ENCODE data around the gene PPFIA3. TPM values are rescaled to one million over a fixed set of nuclear protein-coding genes. Genes with fewer than 3 reads are reported as not detected.
A peak's percentile ranks its signal among the peaks of the same experiment; 100 is the strongest.

Gene PPFIA3
- total and polyA plus RNA-seq, 2 donors, result 5.2 to 12.2 TPM

DNA sequence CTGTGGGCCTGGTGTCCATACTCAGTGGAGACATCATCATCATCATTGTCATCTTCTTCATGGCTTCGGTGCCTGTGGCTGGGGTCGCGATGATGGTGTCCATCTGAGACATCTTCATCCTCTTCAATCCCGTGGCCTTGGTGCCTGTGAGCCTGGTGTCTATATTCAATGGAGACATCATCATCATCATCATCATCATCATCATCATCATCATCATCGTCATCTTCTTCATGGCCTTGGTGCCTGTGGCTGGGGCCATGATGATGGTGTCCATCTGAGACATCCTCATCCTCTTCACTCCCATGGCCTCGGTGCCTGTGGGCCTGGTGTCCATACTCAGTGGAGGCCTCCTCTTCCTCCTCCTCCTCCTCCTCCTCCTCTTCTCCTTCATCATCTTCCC, 34.9 kb downstream of the PPFIA3 start:
- DNase-seq (ENCODE audit: extremely low spot score), result no peak
- no peaks in the 10 kb centered on the region for H3K4me1 ChIP-seq (ENCODE audit: insufficient read depth)
- no peaks in the 10 kb centered on the region for H3K36me3 ChIP-seq (ENCODE audit: insufficient read depth)
- no peak overlapping the region for H3K27ac ChIP-seq (ENCODE audit: low read depth)
- no peak overlapping the region for H3K4me3 ChIP-seq (ENCODE audit: low read depth, low read length)
- 98% methylated on average over 6 of the region's 6 CpGs for WGBS

- Histone ChIP-seq H3K27ac (ENCODE audit: low read depth) (no peak within 1 kb of the TSS), H3K36me3 (ENCODE audit: insufficient read depth) (no peaks in the 10 kb centered on the region), H3K4me1 (ENCODE audit: insufficient read depth) (no peaks in the 10 kb centered on the region), H3K4me3 (ENCODE audit: low read depth, low read length) (no peak within 1 kb of the TSS)
- no peak for DNase-seq (ENCODE audit: extremely low spot score)
- 46% methylated on average over 19 of the region's 19 CpGs for WGBS
Observed at GRCh38 chr19:49155005-49155819, 35.9 kb downstream of the PPFIA3 start, which contains the start of gene HRC. HRC (minus strand) TSS chr19:49155396; CDS start chr19:49155237, 159 bp downstream.

DNA sequence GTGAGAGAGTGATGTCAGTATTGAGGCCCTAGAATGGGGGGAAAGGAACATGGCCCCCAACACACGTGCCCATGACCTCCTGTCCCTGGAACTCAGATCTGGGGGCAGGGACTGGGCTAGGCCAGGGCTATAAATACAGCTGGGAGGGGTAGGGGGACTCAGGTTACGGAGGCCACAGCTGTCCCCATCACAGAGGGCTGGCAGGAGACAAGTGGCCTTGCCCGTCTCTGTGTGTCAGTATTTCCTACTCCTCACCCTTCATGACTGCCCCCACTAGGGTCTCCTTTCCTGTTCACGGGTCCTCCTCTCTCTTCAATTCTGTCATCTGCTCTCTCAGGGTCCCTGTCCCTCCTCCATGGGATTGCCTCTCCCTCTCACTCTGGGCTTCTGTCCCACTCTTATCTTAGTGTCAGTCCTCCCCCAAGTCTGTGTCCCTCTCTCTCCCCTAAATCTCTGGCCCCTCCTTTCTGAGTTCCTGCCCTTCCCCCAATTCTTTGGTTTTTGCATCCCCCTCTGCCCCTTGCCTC, 36.5 kb downstream of the PPFIA3 start:
- H3K27ac ChIP-seq (ENCODE audit: low read depth), result no peak overlapping the region
- DNase-seq (ENCODE audit: extremely low spot score), result no peak
- WGBS, result 55% methylated on average over 4 of the region's 4 CpGs
- H3K4me1 ChIP-seq (ENCODE audit: insufficient read depth), result no peaks in the 10 kb centered on the region
- H3K4me3 ChIP-seq (ENCODE audit: low read depth, low read length), result no peak overlapping the region
- H3K36me3 ChIP-seq (ENCODE audit: insufficient read depth), result no peaks in the 10 kb centered on the region

- under 1% methylated on average over 41 of the region's 41 CpGs for WGBS
- Histone ChIP-seq H3K4me1 (ENCODE audit: insufficient read depth) (no peaks in the 10 kb centered on the region), H3K27ac (ENCODE audit: low read depth) (peak within 1 kb of the TSS; percentile 82), H3K36me3 (ENCODE audit: insufficient read depth) (no peaks in the 10 kb centered on the region), H3K4me3 (ENCODE audit: low read depth, low read length) (peak within 1 kb of the TSS; percentile 67)
- peak; percentile 84 for DNase-seq (ENCODE audit: extremely low spot score)
Observed at GRCh38 chr19:49157445-49158224, 38.3 kb downstream of the PPFIA3 start, which contains the start of gene TRPM4. TRPM4 (plus strand) TSS chr19:49157792; CDS start chr19:49157867, 75 bp downstream.

- no peaks in the 10 kb centered on the region for H3K4me1 ChIP-seq (ENCODE audit: insufficient read depth)
- 92% methylated on average over 13 of the region's 13 CpGs for WGBS
- no peak overlapping the region for H3K27ac ChIP-seq (ENCODE audit: low read depth)
- H3K4me3 ChIP-seq (ENCODE audit: low read depth, low read length), result no peak overlapping the region
- H3K36me3 ChIP-seq (ENCODE audit: insufficient read depth), result no peaks in the 10 kb centered on the region
- DNase-seq (ENCODE audit: extremely low spot score), result no peak
Observed at GRCh38 chr19:49160450-49161189, 41.3 kb downstream of the PPFIA3 start.

DNA sequence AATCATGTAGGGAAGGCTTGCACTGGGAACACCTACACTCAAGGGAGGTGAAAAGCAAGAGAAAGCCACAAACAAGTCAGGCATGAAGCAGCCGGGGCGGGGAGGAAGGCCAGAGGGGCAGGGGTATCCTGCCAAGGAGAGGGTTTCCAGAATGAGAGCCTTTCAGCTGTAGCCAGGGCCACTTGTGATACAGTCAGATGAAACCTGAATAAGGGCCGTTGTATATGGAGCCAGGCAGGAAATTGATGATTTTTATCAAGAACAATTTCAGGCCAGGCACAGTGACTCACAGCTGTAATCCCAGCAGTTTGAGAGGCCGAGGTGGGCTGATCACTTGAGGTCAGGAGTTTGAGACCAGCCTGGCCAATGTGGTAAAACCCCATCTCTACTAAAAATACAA, 42.6 kb downstream of the PPFIA3 start:
- Histone ChIP-seq H3K36me3 (ENCODE audit: insufficient read depth) (no peaks in the 10 kb centered on the region), H3K4me1 (ENCODE audit: insufficient read depth) (no peaks in the 10 kb centered on the region), H3K4me3 (ENCODE audit: low read depth, low read length) (no peak overlapping the region), H3K27ac (ENCODE audit: low read depth) (no peak overlapping the region)
- 59% methylated on average over 4 of the region's 4 CpGs for WGBS
- DNase-seq (ENCODE audit: extremely low spot score), result no peak

GRCh38 chr19:49165111-49165750, 45.9 kb downstream of the PPFIA3 start:
- H3K36me3 ChIP-seq (ENCODE audit: insufficient read depth), result no peaks in the 10 kb centered on the region
- H3K4me1 ChIP-seq (ENCODE audit: insufficient read depth), result no peaks in the 10 kb centered on the region
- no peak for DNase-seq (ENCODE audit: extremely low spot score)
- 61% methylated on average over 24 of the region's 24 CpGs for WGBS
- peak overlapping the region; percentile 25 for H3K27ac ChIP-seq (ENCODE audit: low read depth)
- H3K4me3 ChIP-seq (ENCODE audit: low read depth, low read length), result no peak overlapping the region

- peak overlapping the region; percentile 25 for H3K27ac ChIP-seq (ENCODE audit: low read depth)
- no peaks in the 10 kb centered on the region for H3K36me3 ChIP-seq (ENCODE audit: insufficient read depth)
- H3K4me3 ChIP-seq (ENCODE audit: low read depth, low read length), result no peak overlapping the region
- H3K4me1 ChIP-seq (ENCODE audit: insufficient read depth), result no peaks in the 10 kb centered on the region
- WGBS, result 42% methylated on average over 30 of the region's 30 CpGs
- DNase-seq (ENCODE audit: extremely low spot score), result no peak
Observed at GRCh38 chr19:49165865-49166301, 46.5 kb downstream of the PPFIA3 start.

DNA sequence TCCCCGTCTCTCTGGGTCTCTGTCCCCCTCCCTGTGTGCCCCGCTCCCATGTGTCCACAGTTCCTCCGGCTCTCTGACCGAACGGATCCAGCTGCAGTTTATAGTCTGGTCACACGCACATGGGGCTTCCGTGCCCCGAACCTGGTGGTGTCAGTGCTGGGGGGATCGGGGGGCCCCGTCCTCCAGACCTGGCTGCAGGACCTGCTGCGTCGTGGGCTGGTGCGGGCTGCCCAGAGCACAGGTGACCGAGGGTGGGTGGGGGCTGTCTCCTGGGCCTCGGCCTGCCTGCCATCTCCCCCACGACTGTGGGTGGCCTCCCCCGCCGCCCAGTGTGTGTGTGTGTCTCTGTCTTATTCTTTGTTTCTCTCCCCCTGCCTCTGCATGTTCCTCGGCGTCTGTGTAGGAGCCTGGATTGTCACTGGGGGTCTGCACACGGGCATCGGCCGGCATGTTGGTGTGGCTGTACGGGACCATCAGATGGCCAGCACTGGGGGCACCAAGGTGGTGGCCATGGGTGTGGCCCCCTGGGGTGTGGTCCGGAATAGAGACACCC, 48.6 kb downstream of the PPFIA3 start:
- Histone ChIP-seq H3K27ac (ENCODE audit: low read depth) (no peak overlapping the region), H3K4me3 (ENCODE audit: low read depth, low read length) (no peak overlapping the region), H3K36me3 (ENCODE audit: insufficient read depth) (no peaks in the 10 kb centered on the region), H3K4me1 (ENCODE audit: insufficient read depth) (no peaks in the 10 kb centered on the region)
- 80% methylated on average over 25 of the region's 25 CpGs for WGBS
- DNase-seq (ENCODE audit: extremely low spot score), result no peak

DNA sequence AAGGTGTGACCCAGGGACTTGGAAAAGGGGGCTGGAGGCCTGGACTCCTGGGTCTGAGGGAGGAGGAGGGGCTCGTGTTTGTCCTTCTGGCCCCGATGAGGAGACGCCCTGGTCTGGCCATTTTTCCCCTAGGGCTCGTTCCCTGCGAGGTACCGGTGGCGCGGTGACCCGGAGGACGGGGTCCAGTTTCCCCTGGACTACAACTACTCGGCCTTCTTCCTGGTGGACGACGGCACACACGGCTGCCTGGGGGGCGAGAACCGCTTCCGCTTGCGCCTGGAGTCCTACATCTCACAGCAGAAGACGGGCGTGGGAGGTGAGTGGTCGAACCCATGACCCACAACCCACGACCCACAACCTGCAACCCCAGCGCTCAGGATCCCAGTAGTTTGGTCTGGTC, 49.1 kb downstream of the PPFIA3 start:
- Histone ChIP-seq H3K27ac (ENCODE audit: low read depth) (no peak overlapping the region), H3K4me3 (ENCODE audit: low read depth, low read length) (no peak overlapping the region), H3K36me3 (ENCODE audit: insufficient read depth) (no peaks in the 10 kb centered on the region), H3K4me1 (ENCODE audit: insufficient read depth) (no peaks in the 10 kb centered on the region)
- no peak for DNase-seq (ENCODE audit: extremely low spot score)
- WGBS, result 95% methylated on average over 23 of the region's 23 CpGs

GRCh38 chr19:49173198-49173597, 53.9 kb downstream of the PPFIA3 start:
- Histone ChIP-seq H3K4me1 (ENCODE audit: insufficient read depth) (no peaks in the 10 kb centered on the region), H3K27ac (ENCODE audit: low read depth) (no peak overlapping the region), H3K36me3 (ENCODE audit: insufficient read depth) (no peaks in the 10 kb centered on the region), H3K4me3 (ENCODE audit: low read depth, low read length) (no peak overlapping the region)
- DNase-seq (ENCODE audit: extremely low spot score), result no peak
- WGBS, result 98% methylated on average over 2 of the region's 2 CpGs

DNA sequence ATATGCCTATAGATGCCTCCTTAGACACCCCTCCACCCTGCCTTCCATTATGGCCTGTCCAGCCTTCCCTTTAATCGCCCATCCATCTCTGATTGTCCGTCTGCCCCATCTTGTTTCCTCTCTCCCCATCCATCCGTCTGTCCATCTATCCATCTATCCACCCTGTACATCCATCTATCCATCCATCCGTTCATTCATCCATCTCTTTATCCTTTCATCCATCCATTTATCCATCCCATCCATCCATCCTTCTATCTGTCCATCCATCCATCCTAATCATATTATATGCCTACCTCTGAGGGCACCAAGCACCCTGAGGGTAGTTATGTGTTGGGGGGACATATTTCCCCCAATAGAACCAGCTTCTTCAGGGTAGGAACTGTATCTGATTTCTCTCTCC, 61.3 kb downstream of the PPFIA3 start:
- 93% methylated on average over 4 of the region's 4 CpGs for whole genome bisulfite sequencing
- Histone ChIP-seq H3K4me3 (ENCODE audit: low read depth, low read length) (no peak overlapping the region), H3K36me3 (ENCODE audit: insufficient read depth) (no peaks in the 10 kb centered on the region), H3K4me1 (ENCODE audit: insufficient read depth) (no peaks in the 10 kb centered on the region), H3K27ac (ENCODE audit: low read depth) (no peak overlapping the region)
- DNase-seq (ENCODE audit: extremely low spot score), result no peak
